GM10248 (cell line): ENCODE results near the gene DNM3.

ENCODE experiments used
- CTCF ChIA-PET: fragments of 300-600 bp; sonication (Branson Sonifier 250); formaldehyde crosslinking; extraction: SDS; loops from one replicate; lab custom pipeline; 2021; ENCODE audit warnings: antibody characterized with exemption; lab: Yijun Ruan, JAX
- POLR2A ChIA-PET: fragments of 350-650 bp; sonication (Branson Sonifier 250); formaldehyde crosslinking; extraction: SDS; loops from one replicate; lab custom pipeline; 2020; ENCODE audit warnings: antibody characterized with exemption; lab: Yijun Ruan, JAX
- DNase-seq: peaks from one replicate; pipeline ENCODE4 v3.0.0; 2012; ENCODE audit errors: extremely low spot score
- CTCF ChIP-seq: IDR thresholded peaks from 2 replicates; pipeline ENCODE4 v1.5.1; 2012; ENCODE audit warnings: mild to moderate bottlenecking, low read depth; ENCODE audit errors: extremely low read depth, missing control alignments, control extremely low read depth

DNM3 gene

GRCh38 chr1:172408958-172409357, 567.7 kb downstream of the DNM3 start:
- DNase-seq, result no peak
- CTCF ChIA-PET, result interaction anchor here (1.1 to 1.3 kb wide), 3 partner anchors 8 to 18 kb away, joined by 3 to 6 read pairs (median 5); no protein-coding TSS in a partner anchor
- TF ChIP-seq CTCF, result no peak
- POLR2A ChIA-PET, result no interaction called here

- POLR2A ChIA-PET, result no interaction called here
- DNase-seq, result no peak
- no peak for TF ChIP-seq CTCF
- CTCF ChIA-PET, result interaction anchor here (2.2 kb wide), 1 partner anchor 11 kb away, joined by 13 read pairs; no protein-coding TSS in a partner anchor
These were observed 568.7 kb downstream of the DNM3 start for GRCh38 chr1:172410027-172410426.

GRCh38 chr1:172411791-172412338, 570.6 kb downstream of the DNM3 start:
- CTCF ChIA-PET, result interaction anchor here (0.8 to 2.2 kb wide), 4 partner anchors 10 to 23 kb away, joined by 3 to 13 read pairs (median 4); no protein-coding TSS in a partner anchor
- POLR2A ChIA-PET, result no interaction called here
- no peak for TF ChIP-seq CTCF
- no peak for DNase-seq

- DNase-seq, result no peak
- no peak for TF ChIP-seq CTCF
- POLR2A ChIA-PET, result no interaction called here
- CTCF ChIA-PET, result no interaction called here
These were observed 573.0 kb downstream of the DNM3 start for GRCh38 chr1:172414331-172414730.

- POLR2A ChIA-PET, result no interaction called here
- TF ChIP-seq CTCF, result no peak
- no peak for DNase-seq
- CTCF ChIA-PET, result interaction anchor here (0.9 to 2.0 kb wide), 9 partner anchors 8 to 414 kb away, joined by 3 to 7 read pairs (median 4); no protein-coding TSS in a partner anchor
These were observed 575.3 kb downstream of the DNM3 start for GRCh38 chr1:172416496-172417035.

GRCh38 chr1:172417557-172417956, 576.3 kb downstream of the DNM3 start:
- POLR2A ChIA-PET, result no interaction called here
- no peak for TF ChIP-seq CTCF
- CTCF ChIA-PET, result interaction anchor here (1.0 to 1.9 kb wide), 6 partner anchors 9 to 283 kb away, joined by 3 to 5 read pairs (median 4); no protein-coding TSS in a partner anchor
- DNase-seq, result no peak
